Neural progenitor cell (in vitro differentiated cells): Measurements from ENCODE around the gene TEX2. TPM values are rescaled to one million over a fixed set of nuclear protein-coding genes. Genes with fewer than 3 reads are reported as not detected.

Source experiments
- DNase-seq: peaks from one replicate; pipeline ENCODE4 v3.0.0-alpha.2; 2016; ENCODE audit warnings: low spot score
- H2AFZ ChIP-seq: fragments of 200-600 bp; sonication (generic); replicated peaks from 2 replicates; pipeline ENCODE4 v1.6.1; 2016; ENCODE audit warnings: antibody characterized with exemption
- H3F3A ChIP-seq: fragments of 200-600 bp; sonication (generic); 2 replicates; pipeline ENCODE4 v1.6.1; 2016; ENCODE audit warnings: antibody characterized with exemption, low read depth
- H3K27ac ChIP-seq: fragments of 200-600 bp; sonication (generic); 2 replicates; pipeline ENCODE4 v1.5.1; 2016; ENCODE audit warnings: mild to moderate bottlenecking
- H3K27me3 ChIP-seq: fragments of 200-600 bp; sonication (generic); 2 replicates; pipeline ENCODE4 v1.6.1; 2016; ENCODE audit warnings: mild to moderate bottlenecking, moderate library complexity
- H3K36me3 ChIP-seq: fragments of 200-600 bp; sonication (generic); 2 replicates; pipeline ENCODE4 v1.5.1; 2016
- H3K4me1 ChIP-seq: fragments of 200-600 bp; sonication (generic); 2 replicates; pipeline ENCODE4 v1.6.1; 2016; ENCODE audit warnings: mixed run types
- H3K4me2 ChIP-seq: fragments of 200-600 bp; sonication (generic); 2 replicates; pipeline ENCODE4 v1.6.1; 2016
- H3K4me3 ChIP-seq: fragments of 200-600 bp; sonication (generic); 2 replicates; pipeline ENCODE4 v1.5.1; 2016
- H3K79me2 ChIP-seq: fragments of 200-600 bp; sonication (generic); 2 replicates; pipeline ENCODE4 v1.6.1; 2016; ENCODE audit warnings: low read depth
- H3K9ac ChIP-seq: fragments of 200-600 bp; sonication (generic); 2 replicates; pipeline ENCODE4 v1.6.1; 2016
- H3K9me3 ChIP-seq: fragments of 200-600 bp; sonication (generic); 2 replicates; pipeline ENCODE4 v1.5.1; 2016; ENCODE audit warnings: low read depth
- H4K20me1 ChIP-seq: fragments of 200-600 bp; sonication (generic); 2 replicates; pipeline ENCODE4 v1.6.1; 2016; ENCODE audit warnings: low read depth
- H3K27ac Mint-ChIP-seq: 3 replicates; pipeline ENCODE4 v1.8.0; 2021; ENCODE audit warnings: mixed read lengths
- H3K27me3 Mint-ChIP-seq: 2 replicates; pipeline ENCODE4 v1.8.0; 2022; ENCODE audit warnings: low read depth, mild to moderate bottlenecking, inconsistent platforms, moderate library complexity, mixed read lengths; ENCODE audit not compliant: insufficient read depth
- H3K36me3 Mint-ChIP-seq: 3 replicates; pipeline ENCODE4 v1.8.0; 2021; ENCODE audit warnings: mixed read lengths
- H3K4me1 Mint-ChIP-seq: 3 replicates; pipeline ENCODE4 v1.8.0; 2021; ENCODE audit warnings: mixed read lengths
- H3K4me3 Mint-ChIP-seq: 3 replicates; pipeline ENCODE4 v1.8.0; 2021; ENCODE audit warnings: mild to moderate bottlenecking, moderate library complexity, mixed read lengths
- H3K9me3 Mint-ChIP-seq: 3 replicates; pipeline ENCODE4 v1.8.0; 2020; ENCODE audit warnings: mixed read lengths
- EZH2 ChIP-seq: fragments of 200-600 bp; sonication (generic); IDR thresholded peaks from 2 replicates; pipeline ENCODE4 v1.6.1; 2017; ENCODE audit warnings: antibody characterized with exemption, mild to moderate bottlenecking, moderate library complexity
- EZH2phosphoT487 ChIP-seq: fragments of 200-600 bp; sonication (generic); IDR thresholded peaks from 2 replicates; pipeline ENCODE4 v1.6.1; 2017; ENCODE audit warnings: antibody characterized with exemption
- total RNA-seq: library from RNA; depleted of rRNA; stranded (reverse); fragments of >200 nt; gene quantifications from 2 replicates; pipeline ENCODE4 v1.2.3, GENCODE V29; 2015; ENCODE audit warnings: low replicate concordance
- TF ChIP-seq, protein P1 (sequence below): fragments of 200-600 bp; sonication (generic); IDR thresholded peaks from 2 replicates; pipeline ENCODE4 v1.5.1; 2017; ENCODE audit warnings: antibody characterized with exemption, mild to moderate bottlenecking

Gene TEX2
- total RNA-seq, 1 donor from 2014 or later = 10.6 TPM

DNA sequence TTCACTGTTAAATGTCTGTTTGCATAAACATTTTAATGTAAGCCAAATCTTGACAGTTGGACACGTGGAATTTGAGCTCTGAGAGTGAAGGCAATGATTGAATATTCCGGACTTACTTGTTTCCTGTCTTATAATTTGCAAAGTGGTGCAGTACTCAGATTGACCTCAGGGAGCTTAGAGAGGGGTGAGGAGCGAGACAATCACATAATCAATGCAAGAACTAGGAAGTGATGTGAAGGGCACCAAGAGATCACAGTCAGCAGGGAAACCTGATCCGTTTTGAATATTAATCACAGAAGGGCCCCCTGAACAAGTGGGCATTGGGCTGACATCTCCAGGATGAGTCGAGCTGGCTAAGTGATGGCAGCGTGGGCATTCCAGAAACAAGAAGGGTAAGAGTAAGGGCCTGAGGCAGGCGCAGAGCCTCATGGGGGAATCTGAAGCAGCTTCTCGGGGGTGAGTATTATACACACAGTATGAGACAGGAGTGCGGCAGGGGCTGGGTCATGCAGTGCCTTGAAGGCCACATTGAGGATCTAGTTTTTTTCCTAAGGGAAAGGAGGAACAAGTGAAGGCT is 26.1 kb downstream of the TEX2 start:
- H3K9ac ChIP-seq = no peak overlapping the region
- H3K27ac ChIP-seq = no peak overlapping the region
- H3K4me3 ChIP-seq = no peak overlapping the region
- Mint-ChIP-seq H3K9me3 (no peaks in the 10 kb centered on the region), H3K36me3 (no peaks in the 10 kb centered on the region), H3K27me3 (peaks cover 2% of the 10 kb centered on the region), H3K4me1 (peaks cover 34% of the 10 kb centered on the region), H3K27ac (peak overlapping the region; percentile 4), H3K4me3 (no peak overlapping the region)
- H3K27me3 ChIP-seq = no peaks in the 10 kb centered on the region
- peaks cover 40% of the 10 kb centered on the region for H3K4me1 ChIP-seq
- peaks cover 61% of the 10 kb centered on the region for H3K79me2 ChIP-seq
- H3K9me3 ChIP-seq = no peaks in the 10 kb centered on the region
- peaks cover 6% of the 10 kb centered on the region for H3F3A ChIP-seq
- no peak overlapping the region for H2AFZ ChIP-seq
- TF ChIP-seq, protein P1, sequence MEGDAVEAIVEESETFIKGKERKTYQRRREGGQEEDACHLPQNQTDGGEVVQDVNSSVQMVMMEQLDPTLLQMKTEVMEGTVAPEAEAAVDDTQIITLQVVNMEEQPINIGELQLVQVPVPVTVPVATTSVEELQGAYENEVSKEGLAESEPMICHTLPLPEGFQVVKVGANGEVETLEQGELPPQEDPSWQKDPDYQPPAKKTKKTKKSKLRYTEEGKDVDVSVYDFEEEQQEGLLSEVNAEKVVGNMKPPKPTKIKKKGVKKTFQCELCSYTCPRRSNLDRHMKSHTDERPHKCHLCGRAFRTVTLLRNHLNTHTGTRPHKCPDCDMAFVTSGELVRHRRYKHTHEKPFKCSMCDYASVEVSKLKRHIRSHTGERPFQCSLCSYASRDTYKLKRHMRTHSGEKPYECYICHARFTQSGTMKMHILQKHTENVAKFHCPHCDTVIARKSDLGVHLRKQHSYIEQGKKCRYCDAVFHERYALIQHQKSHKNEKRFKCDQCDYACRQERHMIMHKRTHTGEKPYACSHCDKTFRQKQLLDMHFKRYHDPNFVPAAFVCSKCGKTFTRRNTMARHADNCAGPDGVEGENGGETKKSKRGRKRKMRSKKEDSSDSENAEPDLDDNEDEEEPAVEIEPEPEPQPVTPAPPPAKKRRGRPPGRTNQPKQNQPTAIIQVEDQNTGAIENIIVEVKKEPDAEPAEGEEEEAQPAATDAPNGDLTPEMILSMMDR = peak; percentile 43
- TF ChIP-seq EZH2phosphoT487 = no peak
- no peaks in the 10 kb centered on the region for H3K36me3 ChIP-seq
- peak overlapping the region; percentile 16 for H3K4me2 ChIP-seq
- DNase-seq = peak; percentile 45
- no peaks in the 10 kb centered on the region for H4K20me1 ChIP-seq

DNA sequence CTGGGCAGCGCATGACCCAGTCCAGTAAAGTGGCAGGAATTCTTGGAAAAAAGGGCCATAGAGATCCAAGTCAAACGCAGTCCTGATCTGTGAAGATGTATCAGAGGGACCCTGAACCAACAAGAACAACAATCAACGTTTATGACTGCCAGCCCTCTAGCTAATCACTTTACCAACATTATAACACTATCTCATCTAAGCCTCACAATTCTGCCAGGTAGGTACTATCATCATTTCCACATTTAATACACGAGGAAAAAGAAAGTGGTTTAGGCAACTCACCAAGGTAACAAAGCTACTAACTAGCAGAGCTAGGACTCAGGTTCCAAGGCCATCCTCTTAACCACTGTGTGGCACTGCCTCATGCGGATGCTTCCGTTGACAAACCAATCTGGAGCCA is 28.1 kb downstream of the TEX2 start:
- peaks cover 20% of the 10 kb centered on the region for H3K4me1 Mint-ChIP-seq
- Histone ChIP-seq H3K79me2 (peaks cover 59% of the 10 kb centered on the region), H3K4me3 (no peak overlapping the region), H3K36me3 (no peaks in the 10 kb centered on the region), H2AFZ (no peak overlapping the region), H3K27me3 (no peaks in the 10 kb centered on the region), H3K27ac (no peak overlapping the region), H3F3A (peaks cover 6% of the 10 kb centered on the region), H4K20me1 (no peaks in the 10 kb centered on the region), H3K9me3 (no peaks in the 10 kb centered on the region), H3K4me1 (peaks cover 23% of the 10 kb centered on the region), H3K9ac (no peak overlapping the region), H3K4me2 (no peak overlapping the region)
- no peaks in the 10 kb centered on the region for H3K36me3 Mint-ChIP-seq
- no peak for DNase-seq
- TF ChIP-seq, protein P1 = no peak
- no peak for TF ChIP-seq EZH2phosphoT487
- no peak for TF ChIP-seq EZH2
- H3K27me3 Mint-ChIP-seq = peaks cover 2% of the 10 kb centered on the region
- no peak overlapping the region for H3K27ac Mint-ChIP-seq
- no peaks in the 10 kb centered on the region for H3K9me3 Mint-ChIP-seq
- no peak overlapping the region for H3K4me3 Mint-ChIP-seq

DNA sequence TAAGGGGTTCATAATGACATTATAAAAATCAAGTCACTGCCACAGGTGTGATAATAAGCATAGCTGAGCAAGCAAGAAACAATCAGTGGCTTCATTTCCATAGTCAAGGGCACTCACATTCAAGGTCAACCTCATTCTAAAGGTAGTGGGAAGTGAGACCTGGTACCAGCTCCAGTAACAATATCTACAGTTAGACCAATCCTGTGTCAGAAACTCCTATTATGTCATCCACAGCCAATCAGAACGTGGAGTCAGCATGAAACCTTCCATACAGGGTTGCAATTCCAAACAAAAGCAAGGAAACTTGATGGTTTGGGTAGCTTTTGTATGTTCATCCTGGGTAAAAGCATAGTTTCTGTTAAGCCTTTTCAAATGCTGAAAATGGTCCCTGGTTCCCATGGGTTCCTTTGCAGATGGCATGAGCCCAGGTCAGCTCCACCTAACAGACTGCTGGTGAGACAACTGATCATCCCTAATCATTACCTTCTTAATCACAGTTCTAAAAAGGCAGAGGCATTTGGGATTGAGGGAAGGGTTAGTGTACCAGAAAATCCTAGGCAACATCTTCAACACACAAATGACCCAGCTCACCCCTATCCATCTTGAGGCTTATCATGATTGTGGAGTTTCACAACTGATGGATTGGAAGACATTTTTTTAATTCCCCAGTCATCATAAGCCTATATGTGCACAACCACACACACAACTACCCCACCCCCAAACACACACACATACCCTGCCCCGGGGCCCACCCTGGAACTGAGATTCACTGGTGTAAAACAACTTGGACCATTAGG is 30.4 kb downstream of the TEX2 start:
- no peak overlapping the region for H2AFZ ChIP-seq
- Mint-ChIP-seq H3K4me3 (no peak overlapping the region), H3K27ac (no peak overlapping the region), H3K27me3 (peaks cover 2% of the 10 kb centered on the region), H3K4me1 (peaks cover 11% of the 10 kb centered on the region), H3K9me3 (no peaks in the 10 kb centered on the region), H3K36me3 (no peaks in the 10 kb centered on the region)
- H3K4me2 ChIP-seq = no peak overlapping the region
- no peaks in the 10 kb centered on the region for H4K20me1 ChIP-seq
- H3K79me2 ChIP-seq = peaks cover 44% of the 10 kb centered on the region
- peaks cover 10% of the 10 kb centered on the region for H3K4me1 ChIP-seq
- no peak overlapping the region for H3K4me3 ChIP-seq
- H3K36me3 ChIP-seq = no peaks in the 10 kb centered on the region
- H3K27me3 ChIP-seq = no peaks in the 10 kb centered on the region
- TF ChIP-seq EZH2 (no peak), EZH2phosphoT487 (no peak)
- TF ChIP-seq, protein P1 = no peak
- H3K9me3 ChIP-seq = no peaks in the 10 kb centered on the region
- DNase-seq = no peak
- peaks cover 6% of the 10 kb centered on the region for H3F3A ChIP-seq
- no peak overlapping the region for H3K9ac ChIP-seq
- H3K27ac ChIP-seq = no peak overlapping the region
